HG03558 (cell line): Measurements from ENCODE around the gene ERN1.
A peak's percentile ranks its signal among the peaks of the same experiment; 100 is the strongest.
"Not testable (repeated sequence)": the region's sequence is repeated elsewhere in the genome, so short reads cannot be mapped to it uniquely, and the experiment has no call there.

Source experiments
- ATAC-seq: cut with Tn5 transposase; IDR thresholded peaks from one replicate; pipeline ENCODE4 v1.9.1; 2021; ENCODE audit warnings: moderate number of reproducible peaks; ENCODE audit not compliant: unreplicated experiment; ENCODE audit errors: extremely low read depth

Gene ERN1

GRCh38 chr17:64129765-64130558 lies at the start of gene ERN1:
TSS of gene ERN1 (minus strand) at chr17:64130144. CDS start at chr17:64130029, 115 bp downstream.
- peak; percentile 54 for ATAC-seq

- not testable (repeated sequence) for ATAC-seq
These were observed 49.1 kb upstream of the ERN1 start for GRCh38 chr17:64179024-64179423.

GRCh38 chr17:64178011-64178825 lies 48.3 kb upstream of the ERN1 start:
- no peak for ATAC-seq

- ATAC-seq = no peak
These were observed 47.5 kb upstream of the ERN1 start for GRCh38 chr17:64177311-64178010.

- no peak for ATAC-seq
These were observed 46.6 kb upstream of the ERN1 start for GRCh38 chr17:64176556-64176955.

- ATAC-seq = no peak
These were observed 44.9 kb upstream of the ERN1 start for GRCh38 chr17:64174686-64175456.

- no peak for ATAC-seq
These were observed 43.7 kb upstream of the ERN1 start for GRCh38 chr17:64173646-64174045.

GRCh38 chr17:64172510-64172909 lies 42.6 kb upstream of the ERN1 start:
- ATAC-seq = no peak

GRCh38 chr17:64171041-64171440 lies 41.1 kb upstream of the ERN1 start:
- ATAC-seq = no peak

GRCh38 chr17:64170286-64170685 lies 40.3 kb upstream of the ERN1 start:
- no peak for ATAC-seq

GRCh38 chr17:64167666-64168065 lies 37.7 kb upstream of the ERN1 start:
- not testable (repeated sequence) for ATAC-seq

- ATAC-seq = no peak
These were observed 36.9 kb upstream of the ERN1 start for GRCh38 chr17:64166876-64167275.

- no peak for ATAC-seq
These were observed 35.4 kb upstream of the ERN1 start for GRCh38 chr17:64165347-64165746.

- ATAC-seq = no peak
These were observed 34.8 kb upstream of the ERN1 start for GRCh38 chr17:64164596-64165285.

GRCh38 chr17:64163468-64163867 lies 33.5 kb upstream of the ERN1 start:
- no peak for ATAC-seq

- no peak for ATAC-seq
These were observed 32.6 kb upstream of the ERN1 start for GRCh38 chr17:64162554-64162953.

- ATAC-seq = no peak
These were observed 31.6 kb upstream of the ERN1 start for GRCh38 chr17:64161380-64162176.

GRCh38 chr17:64160378-64160777 lies 30.4 kb upstream of the ERN1 start:
- ATAC-seq = no peak
